Stimulated activated CD8-positive, alpha-beta memory T cell treated with anti-CD3 and anti-CD28 coated beads, Interleukin-4, amount 100 ng/mL, for 4 hours (primary cell): ENCODE measurements around the gene PCDHGA10.
"Not testable (repeated sequence)": the region's sequence is repeated elsewhere in the genome, so short reads cannot be mapped to it uniquely, and the experiment has no call there.

Experiments used
- DNase-seq, 2 donors: peaks; one replicate each; pipeline ENCODE4 v3.0.0-alpha.2; 2020; ENCODE audit warnings: low read depth in 2 of 2, low spot score in 1 of 2

The PCDHGA10 gene

DNA sequence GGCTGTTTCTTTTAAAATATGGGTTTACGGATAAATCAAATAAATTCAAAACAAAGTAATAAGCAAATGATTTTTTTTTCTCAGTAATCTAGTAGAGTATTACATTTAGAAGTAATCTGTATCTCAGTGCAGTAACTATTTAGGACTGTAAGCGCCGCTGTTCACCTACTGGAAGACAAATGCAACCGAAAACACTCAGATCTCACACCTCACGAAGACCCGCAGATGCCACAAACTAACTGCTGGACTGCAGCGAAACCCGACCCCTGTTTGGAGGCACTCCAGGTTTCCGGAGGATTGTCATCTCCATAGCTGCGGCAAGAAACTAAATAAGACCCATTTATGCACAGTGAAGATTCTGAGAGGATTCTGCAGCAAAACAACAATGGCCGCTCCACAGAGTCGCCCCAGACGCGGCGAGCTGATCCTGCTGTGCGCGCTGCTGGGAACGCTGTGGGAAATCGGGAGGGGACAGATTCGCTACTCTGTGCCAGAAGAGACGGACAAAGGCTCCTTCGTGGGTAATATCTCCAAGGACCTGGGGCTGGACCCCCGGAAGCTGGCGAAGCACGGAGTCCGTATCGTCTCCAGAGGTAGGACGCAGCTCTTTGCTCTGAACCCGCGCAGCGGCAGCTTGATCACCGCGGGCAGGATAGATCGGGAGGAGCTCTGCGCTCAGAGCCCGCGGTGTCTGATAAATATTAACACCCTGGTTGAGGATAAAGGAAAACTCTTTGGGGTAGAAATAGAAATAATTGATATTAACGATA is 20.2 kb upstream of the PCDHGA10 start, which contains the start of gene PCDHGA8:
TSS of gene PCDHGA8 (plus strand) at position 205 of the 770 bp plus-strand sequence. CDS start at position 386, 181 bp downstream.
- DNase-seq, result no peak

GRCh38 chr5:141393267-141393666 is 19.5 kb upstream of the PCDHGA10 start:
- no peak for DNase-seq

- not testable (repeated sequence) for DNase-seq
Observed at GRCh38 chr5:141394401-141395187, 18.2 kb upstream of the PCDHGA10 start.

DNA sequence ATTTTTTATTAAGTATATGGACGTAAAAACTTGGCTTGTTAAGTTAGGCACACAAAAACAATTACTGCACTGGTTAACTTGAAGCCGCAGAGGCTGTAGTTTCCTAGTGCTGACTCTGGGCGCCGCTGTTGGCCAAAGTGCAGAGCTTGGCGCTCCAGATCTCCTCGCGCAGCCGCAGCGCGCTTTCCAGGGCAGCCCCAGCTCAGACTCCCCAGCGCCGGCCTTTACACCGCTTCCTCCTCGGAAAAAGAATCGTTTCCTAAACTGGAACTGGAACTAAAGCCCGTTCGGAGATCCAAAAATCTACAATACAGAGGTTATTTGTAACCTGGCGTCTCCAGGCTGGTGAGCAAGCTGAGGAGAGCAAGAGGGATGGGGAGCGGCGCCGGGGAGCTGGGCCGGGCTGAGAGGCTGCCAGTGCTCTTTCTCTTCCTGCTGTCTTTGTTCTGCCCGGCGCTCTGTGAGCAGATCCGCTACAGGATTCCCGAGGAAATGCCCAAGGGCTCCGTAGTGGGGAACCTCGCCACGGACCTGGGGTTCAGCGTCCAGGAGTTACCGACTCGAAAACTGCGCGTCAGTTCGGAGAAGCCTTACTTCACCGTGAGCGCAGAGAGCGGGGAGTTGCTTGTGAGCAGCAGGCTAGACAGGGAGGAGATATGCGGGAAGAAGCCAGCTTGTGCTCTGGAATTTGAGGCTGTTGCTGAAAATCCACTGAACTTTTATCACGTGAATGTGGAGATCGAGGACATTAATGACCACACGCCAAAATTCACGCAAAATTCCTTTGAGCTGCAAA is 14.8 kb upstream of the PCDHGA10 start, which contains the start of gene PCDHGB5:
TSS of gene PCDHGB5 (plus strand) at position 192 of the 796 bp plus-strand sequence. CDS start at position 373, 181 bp downstream.
- DNase-seq, result not testable (repeated sequence)

DNA sequence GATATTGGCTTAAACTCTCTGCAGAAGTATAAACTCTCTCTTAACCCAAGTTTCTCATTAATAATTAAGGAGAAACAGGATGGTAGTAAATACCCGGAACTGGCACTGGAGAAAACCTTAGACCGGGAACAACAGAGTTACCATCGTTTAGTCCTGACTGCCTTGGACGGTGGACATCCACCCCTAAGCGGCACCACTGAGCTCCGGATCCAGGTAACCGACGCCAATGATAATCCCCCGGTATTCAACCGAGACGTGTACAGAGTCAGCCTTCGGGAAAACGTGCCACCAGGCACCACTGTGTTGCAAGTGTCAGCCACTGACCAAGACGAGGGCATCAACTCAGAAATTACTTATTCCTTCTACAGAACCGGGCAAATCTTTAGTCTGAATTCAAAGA is 14.2 kb upstream of the PCDHGA10 start:
- DNase-seq, result no peak

GRCh38 chr5:141399555-141400258 is 13.1 kb upstream of the PCDHGA10 start:
- no peak for DNase-seq

- DNase-seq, result no peak
Observed at GRCh38 chr5:141402553-141403243, 10.1 kb upstream of the PCDHGA10 start, which contains the start of gene PCDHGA9. Gene PCDHGA9 (plus strand): TSS chr5:141402778. CDS start chr5:141402953, 175 bp downstream.

DNA sequence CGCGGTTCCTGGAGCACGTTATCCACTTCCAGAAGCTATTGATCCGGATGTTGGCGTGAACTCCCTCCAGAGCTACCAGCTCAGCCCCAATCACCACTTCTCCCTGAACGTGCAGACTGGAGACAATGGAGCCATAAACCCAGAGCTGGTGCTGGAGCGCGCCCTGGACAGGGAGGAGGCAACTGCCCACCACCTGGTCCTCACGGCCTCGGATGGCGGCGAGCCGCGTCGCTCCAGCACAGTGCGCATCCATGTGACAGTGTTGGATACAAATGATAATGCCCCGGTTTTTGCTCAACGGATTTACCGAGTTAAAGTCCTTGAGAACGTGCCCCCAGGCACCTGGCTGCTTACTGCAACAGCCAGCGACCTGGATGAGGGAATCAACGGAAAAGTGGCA is 9.4 kb upstream of the PCDHGA10 start:
- no peak for DNase-seq

DNA sequence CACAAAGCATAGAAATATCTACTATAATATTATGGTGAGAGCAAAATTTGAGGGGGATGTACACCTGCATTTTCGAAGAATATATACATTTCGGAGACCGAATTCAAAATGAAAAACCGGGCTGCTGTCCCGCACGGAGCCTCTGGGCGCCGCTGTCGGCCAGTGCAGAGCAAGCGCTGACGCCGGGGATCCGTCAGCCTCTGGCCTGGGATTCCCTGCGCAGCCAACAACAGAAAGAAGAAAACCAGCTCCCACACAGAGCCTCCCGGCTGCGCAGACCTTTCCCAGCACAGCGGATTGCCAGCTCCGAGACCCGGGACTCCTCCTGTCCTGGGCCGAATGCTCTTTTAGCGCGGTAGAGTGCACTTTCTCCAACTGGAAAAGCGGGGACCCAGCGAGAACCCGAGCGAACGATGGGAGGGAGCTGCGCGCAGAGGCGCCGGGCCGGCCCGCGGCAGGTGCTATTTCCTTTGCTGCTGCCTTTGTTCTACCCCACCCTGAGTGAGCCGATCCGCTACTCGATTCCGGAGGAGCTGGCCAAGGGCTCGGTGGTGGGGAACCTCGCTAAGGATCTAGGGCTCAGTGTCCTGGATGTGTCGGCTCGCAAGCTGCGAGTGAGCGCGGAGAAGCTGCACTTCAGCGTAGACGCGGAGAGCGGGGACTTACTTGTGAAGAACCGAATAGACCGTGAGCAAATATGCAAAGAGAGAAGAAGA is 4.8 kb upstream of the PCDHGA10 start, which contains the start of gene PCDHGB6:
TSS of gene PCDHGB6 (plus strand) at position 232 of the 716 bp plus-strand sequence. CDS start at position 414, 182 bp downstream.
- not testable (repeated sequence) for DNase-seq

DNA sequence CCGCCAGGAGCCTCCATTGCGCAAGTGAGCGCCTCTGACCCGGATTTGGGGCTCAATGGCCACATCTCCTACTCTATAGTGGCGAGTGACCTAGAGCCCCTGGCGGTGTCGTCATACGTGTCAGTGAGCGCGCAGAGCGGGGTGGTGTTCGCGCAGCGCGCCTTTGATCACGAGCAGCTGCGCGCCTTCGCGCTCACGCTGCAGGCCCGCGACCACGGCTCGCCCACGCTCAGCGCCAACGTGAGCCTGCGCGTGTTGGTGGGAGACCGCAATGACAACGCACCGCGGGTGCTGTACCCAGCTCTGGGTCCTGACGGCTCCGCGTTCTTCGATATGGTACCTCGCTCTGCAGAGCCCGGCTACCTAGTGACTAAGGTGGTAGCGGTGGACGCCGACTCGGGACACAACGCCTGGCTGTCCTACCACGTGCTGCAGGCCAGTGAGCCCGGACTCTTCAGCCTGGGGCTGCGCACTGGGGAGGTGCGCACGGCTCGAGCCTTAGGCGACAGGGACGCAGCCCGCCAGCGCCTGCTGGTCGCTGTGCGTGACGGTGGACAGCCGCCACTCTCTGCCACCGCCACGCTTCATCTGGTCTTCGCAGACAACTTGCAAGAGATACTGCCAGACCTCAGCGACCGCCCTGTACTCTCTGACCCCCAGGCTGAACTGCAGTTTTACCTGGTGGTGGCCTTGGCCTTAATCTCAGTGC is 3.0 kb upstream of the PCDHGA10 start:
- no peak for DNase-seq

DNA sequence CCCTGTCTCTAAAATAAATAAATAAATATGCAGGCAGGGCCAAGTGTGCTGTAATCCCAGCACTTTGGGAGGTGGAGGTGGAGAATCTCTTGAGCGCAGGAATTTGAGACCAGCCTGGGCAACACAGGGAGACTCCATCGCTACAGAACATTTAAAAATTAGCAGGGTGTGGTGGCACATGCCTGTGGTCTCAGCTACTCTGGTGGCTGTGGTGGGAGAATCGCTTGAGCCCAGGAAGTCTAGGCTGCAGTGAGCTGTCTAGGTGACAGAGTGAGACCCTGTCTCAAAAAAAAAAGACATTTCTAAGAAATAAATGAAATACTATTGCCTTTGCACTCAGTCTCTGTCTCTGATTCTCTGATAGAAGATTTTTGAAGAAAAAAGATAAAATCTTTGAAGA is 1.2 kb upstream of the PCDHGA10 start:
- no peak for DNase-seq

DNA sequence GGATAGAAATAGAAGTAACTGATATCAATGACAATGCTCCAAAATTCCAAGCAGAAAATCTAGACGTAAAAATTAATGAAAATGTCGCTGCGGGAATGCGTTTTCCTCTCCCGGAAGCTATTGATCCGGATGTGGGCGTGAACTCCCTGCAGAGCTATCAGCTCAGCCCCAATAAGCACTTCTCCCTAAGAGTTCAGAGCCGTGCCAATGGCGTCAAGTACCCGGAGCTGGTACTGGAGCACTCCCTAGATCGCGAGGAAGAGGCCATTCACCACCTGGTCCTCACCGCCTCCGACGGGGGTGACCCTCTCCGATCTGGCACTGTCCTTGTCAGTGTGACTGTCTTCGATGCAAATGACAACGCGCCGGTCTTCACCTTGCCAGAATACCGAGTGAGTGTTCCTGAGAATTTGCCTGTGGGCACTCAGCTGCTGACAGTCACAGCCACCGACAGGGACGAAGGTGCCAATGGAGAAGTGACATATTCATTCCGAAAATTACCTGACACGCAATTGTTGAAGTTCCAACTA is 818 bp downstream of the PCDHGA10 start:
- no peak for DNase-seq

DNA sequence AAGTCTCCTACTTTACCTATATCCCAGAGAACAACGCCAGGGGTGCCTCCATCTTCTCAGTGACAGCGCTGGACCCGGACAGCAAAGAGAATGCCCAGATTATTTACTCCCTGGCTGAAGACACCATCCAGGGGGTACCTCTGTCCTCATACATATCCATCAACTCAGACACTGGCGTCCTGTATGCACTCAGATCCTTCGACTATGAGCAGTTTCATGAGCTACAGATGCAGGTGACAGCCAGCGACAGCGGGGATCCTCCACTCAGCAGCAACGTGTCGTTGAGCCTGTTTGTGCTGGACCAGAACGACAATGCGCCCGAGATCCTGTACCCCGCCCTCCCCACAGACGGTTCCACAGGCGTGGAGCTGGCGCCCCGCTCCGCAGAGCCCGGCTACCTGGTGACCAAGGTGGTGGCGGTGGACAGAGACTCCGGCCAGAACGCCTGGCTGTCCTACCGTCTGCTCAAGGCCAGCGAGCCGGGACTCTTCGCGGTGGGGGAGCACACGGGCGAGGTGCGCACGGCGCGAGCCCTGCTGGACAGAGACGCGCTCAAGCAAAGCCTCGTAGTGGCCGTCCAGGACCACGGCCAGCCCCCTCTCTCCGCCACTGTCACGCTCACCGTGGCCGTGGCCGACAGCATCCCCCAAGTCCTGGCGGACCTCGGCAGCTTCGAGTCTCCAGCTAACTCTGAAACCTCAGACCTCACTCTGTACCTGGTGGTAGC is 1.9 kb downstream of the PCDHGA10 start:
- not testable (repeated sequence) for DNase-seq

DNA sequence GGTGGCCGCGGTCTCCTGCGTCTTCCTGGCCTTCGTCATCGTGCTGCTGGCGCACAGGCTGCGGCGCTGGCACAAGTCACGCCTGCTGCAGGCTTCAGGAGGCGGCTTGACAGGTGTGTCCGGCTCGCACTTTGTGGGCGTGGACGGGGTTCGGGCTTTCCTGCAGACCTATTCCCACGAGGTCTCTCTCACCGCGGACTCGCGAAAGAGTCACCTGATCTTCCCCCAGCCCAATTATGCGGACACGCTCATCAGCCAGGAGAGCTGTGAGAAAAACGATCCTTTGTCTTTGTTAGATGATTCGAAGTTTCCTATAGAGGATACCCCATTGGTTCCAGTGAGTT is 2.5 kb downstream of the PCDHGA10 start:
- not testable (repeated sequence) for DNase-seq

DNA sequence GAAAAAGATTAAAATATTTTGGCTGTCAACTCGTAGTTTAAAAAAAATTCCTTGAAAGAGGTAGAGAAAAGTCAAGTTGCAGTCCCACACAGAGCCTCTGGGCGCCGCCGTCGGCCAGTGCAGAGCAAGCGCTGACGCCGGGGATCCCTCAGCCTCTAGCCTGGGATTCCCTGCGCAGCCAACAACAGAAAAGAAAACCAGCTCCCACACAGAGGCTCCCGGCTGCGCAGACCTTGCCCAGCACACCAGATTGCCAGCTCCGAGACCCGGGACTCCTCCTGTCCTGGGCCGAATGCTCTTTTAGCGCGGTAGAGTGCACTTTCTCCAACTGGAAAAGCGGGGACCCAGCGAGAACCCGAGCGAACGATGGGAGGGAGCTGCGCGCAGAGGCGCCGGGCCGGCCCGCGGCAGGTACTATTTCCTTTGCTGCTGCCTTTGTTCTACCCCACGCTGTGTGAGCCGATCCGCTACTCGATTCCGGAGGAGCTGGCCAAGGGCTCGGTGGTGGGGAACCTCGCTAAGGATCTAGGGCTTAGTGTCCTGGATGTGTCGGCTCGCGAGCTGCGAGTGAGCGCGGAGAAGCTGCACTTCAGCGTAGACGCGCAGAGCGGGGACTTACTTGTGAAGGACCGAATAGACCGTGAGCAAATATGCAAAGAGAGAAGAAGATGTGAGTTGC is 4.8 kb downstream of the PCDHGA10 start, which contains the start of gene PCDHGB7:
TSS of gene PCDHGB7 (plus strand) at position 184 of the 679 bp plus-strand sequence. CDS start at position 367, 183 bp downstream.
- not testable (repeated sequence) for DNase-seq

DNA sequence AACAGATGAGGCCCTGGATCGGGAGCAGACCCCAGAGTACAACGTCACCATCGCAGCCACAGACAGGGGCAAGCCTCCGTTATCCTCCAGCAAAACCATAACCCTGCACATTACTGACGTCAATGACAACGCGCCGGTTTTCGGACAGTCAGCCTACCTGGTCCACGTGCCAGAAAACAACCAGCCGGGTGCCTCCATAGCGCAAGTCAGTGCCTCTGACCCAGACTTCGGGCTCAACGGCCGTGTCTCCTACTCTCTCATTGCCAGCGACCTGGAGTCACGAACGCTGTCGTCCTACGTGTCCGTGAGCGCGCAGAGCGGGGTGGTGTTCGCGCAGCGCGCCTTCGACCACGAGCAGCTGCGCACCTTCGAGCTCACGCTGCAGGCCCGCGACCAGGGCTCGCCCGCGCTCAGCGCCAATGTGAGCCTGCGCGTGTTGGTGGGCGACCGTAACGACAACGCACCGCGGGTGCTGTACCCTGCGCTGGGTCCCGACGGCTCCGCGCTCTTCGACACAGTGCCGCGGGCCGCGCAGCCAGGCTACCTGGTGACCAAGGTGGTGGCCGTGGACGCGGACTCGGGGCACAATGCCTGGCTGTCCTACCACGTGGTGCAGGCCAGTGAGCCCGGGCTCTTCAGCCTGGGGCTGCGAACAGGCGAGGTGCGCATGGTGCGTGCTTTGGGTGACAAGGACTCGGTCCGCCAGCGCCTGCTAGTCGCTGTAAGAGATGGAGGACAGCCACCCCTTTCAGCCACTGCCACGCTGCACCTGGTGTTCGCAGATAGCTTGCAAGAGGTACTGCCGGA is 6.5 kb downstream of the PCDHGA10 start:
- DNase-seq, result no peak
